T-cell (primary cell): Measurements from ENCODE around the gene TMEM54. TPM values are rescaled to one million over a fixed set of nuclear protein-coding genes. Genes with fewer than 3 reads are reported as not detected.

ENCODE experiments used
- ATAC-seq, 4 experiments: fragments of 200-7000 bp in 3 of 4; fragments of 150-1000 bp in 1 of 4; cut with Tn5 transposase; replicated peaks in 1 of 4; 1 replicate in 3 of 4; 2 replicates in 1 of 4; pipeline ENCODE4 v1.10.0; 2021; ENCODE audit warnings: moderate library complexity in 3 of 4, mild to moderate bottlenecking in 2 of 4, moderate number of reproducible peaks in 1 of 4
- CTCF ChIA-PET, 2 donors: fragments of 300-600 bp; sonication (Branson Sonifier 250); formaldehyde crosslinking; loops; one replicate each; lab custom pipeline; 2022; ENCODE audit warnings: antibody characterized with exemption in 2 of 2; lab: Charles Lee
- POLR2A ChIA-PET, 2 donors: fragments of 300-600 bp; sonication (Branson Sonifier 250); formaldehyde crosslinking; loops; one replicate each; lab custom pipeline; 2022; ENCODE audit warnings: antibody characterized with exemption in 2 of 2; lab: Charles Lee
- DNase-seq, 35 experiments: peaks; one replicate each; pipeline versions ENCODE4 v3.0.0 to v3.0.0-alpha.2; 2013 to 2023
- H3K27ac ChIP-seq: one replicate; pipeline ENCODE4 v1.5.1; 2013; ENCODE audit warnings: low read length
- H3K27me3 ChIP-seq, 2 experiments: replicated peaks in 1 of 2; 1 replicate in 1 of 2; 2 replicates in 1 of 2; pipeline versions ENCODE4 v1.6.1 to v1.7.0; 2013; ENCODE audit warnings: low read length in 1 of 2, mixed read lengths in 1 of 2; ENCODE audit not compliant: control insufficient read depth in 2 of 2, insufficient read depth in 2 of 2; ENCODE audit errors: extremely low read depth in 1 of 2
- H3K36me3 ChIP-seq, 2 donors: 1 replicate in 1 of 2; 2 replicates in 1 of 2; pipeline versions ENCODE4 v1.6.1 to v1.7.0; 2013; ENCODE audit warnings: low read length in 1 of 2; ENCODE audit not compliant: control insufficient read depth in 2 of 2, insufficient read depth in 1 of 2; ENCODE audit errors: extremely low read depth in 1 of 2
- H3K4me1 ChIP-seq, 2 experiments: 1 replicate in 1 of 2; 2 replicates in 1 of 2; pipeline versions ENCODE4 v1.6.1 to v1.7.0; 2013; ENCODE audit warnings: low read length in 2 of 2, mixed read lengths in 1 of 2; ENCODE audit not compliant: insufficient read depth in 2 of 2, control insufficient read depth in 1 of 2; ENCODE audit errors: extremely low read depth in 1 of 2
- H3K4me3 ChIP-seq, 2 donors: 1 replicate in 1 of 2; 2 replicates in 1 of 2; pipeline versions ENCODE4 v1.5.1 to v1.7.0; 2013; ENCODE audit warnings: mild to moderate bottlenecking in 2 of 2, low read length in 1 of 2, moderate library complexity in 1 of 2; ENCODE audit not compliant: control insufficient read depth in 1 of 2; ENCODE audit errors: extremely low read depth in 1 of 2
- H3K9me3 ChIP-seq: 2 replicates; pipeline ENCODE4 v1.7.0; 2013
- H3K27ac Mint-ChIP-seq, 2 donors: one replicate each; pipeline ENCODE4 v1.8.0; 2020 to 2021; ENCODE audit warnings: mild to moderate bottlenecking in 2 of 2, mixed read lengths in 2 of 2
- H3K27me3 Mint-ChIP-seq, 2 donors: one replicate each; pipeline ENCODE4 v1.8.0; 2021 to 2022; ENCODE audit warnings: mixed read lengths in 2 of 2
- H3K36me3 Mint-ChIP-seq: one replicate; pipeline ENCODE4 v1.8.0; 2021; ENCODE audit warnings: mixed read lengths
- H3K4me1 Mint-ChIP-seq, 3 donors: one replicate each; pipeline ENCODE4 v1.8.0; 2020 to 2022; ENCODE audit warnings: mixed read lengths in 3 of 3, mild to moderate bottlenecking in 1 of 3
- H3K4me3 Mint-ChIP-seq, 3 donors: one replicate each; pipeline ENCODE4 v1.8.0; 2020 to 2022; ENCODE audit warnings: mild to moderate bottlenecking in 3 of 3, mixed read lengths in 3 of 3, moderate library complexity in 3 of 3
- H3K9me3 Mint-ChIP-seq, 3 donors: one replicate each; pipeline ENCODE4 v1.8.0; 2020 to 2022; ENCODE audit warnings: mixed read lengths in 3 of 3
- WGBS: methylation state at CpG from one replicate; pipeline ENCODE4 v1.1.5; 2013; ENCODE audit warnings: missing lambda C conversion rate; ENCODE audit not compliant: insufficient coverage; 5-methylcytosine and 5-hydroxymethylcytosine counted together
- total RNA-seq, 35 experiments: library from RNA in 6 of 35; stranded (reverse) in 6 of 35; fragments of 120-200 nt in 1 of 35; gene quantifications; one replicate each; pipeline versions ENCODE4 v1.2.1 to v1.2.4 and lab custom pipeline; 2013 to 2026

TMEM54 gene
- total RNA-seq, 5 donors from 2014 or later (not counting 1 experiment from before 2014, with no cell fraction given): 0.35 to 0.64 TPM; not detected in 3

- no peaks in the 10 kb centered on the region for H3K4me1 Mint-ChIP-seq
- ChIA-PET CTCF (no interaction called here), POLR2A (no interaction called here)
- no peaks in the 10 kb centered on the region for H3K4me1 ChIP-seq
- DNase-seq (no peak), ATAC-seq (no peak)
- H3K4me3 Mint-ChIP-seq: no peak overlapping the region
- H3K27me3 Mint-ChIP-seq: no peaks in the 10 kb centered on the region
- no peaks in the 10 kb centered on the region for H3K9me3 ChIP-seq
- H3K27me3 ChIP-seq: no peaks in the 10 kb centered on the region
- H3K9me3 Mint-ChIP-seq: no peaks in the 10 kb centered on the region
- H3K27ac ChIP-seq: no peak overlapping the region
- peaks cover 53% of the 10 kb centered on the region for H3K36me3 Mint-ChIP-seq
- WGBS: 100% methylated on average over 3 of the region's 3 CpGs
- H3K27ac Mint-ChIP-seq: no peak overlapping the region
- peaks cover 4 to 34% of the 10 kb centered on the region in 2 donors for H3K36me3 ChIP-seq
- no peak overlapping the region for H3K4me3 ChIP-seq
These were observed 39.1 kb downstream of the TMEM54 start for GRCh38 chr1:32861904-32862695.

DNA sequence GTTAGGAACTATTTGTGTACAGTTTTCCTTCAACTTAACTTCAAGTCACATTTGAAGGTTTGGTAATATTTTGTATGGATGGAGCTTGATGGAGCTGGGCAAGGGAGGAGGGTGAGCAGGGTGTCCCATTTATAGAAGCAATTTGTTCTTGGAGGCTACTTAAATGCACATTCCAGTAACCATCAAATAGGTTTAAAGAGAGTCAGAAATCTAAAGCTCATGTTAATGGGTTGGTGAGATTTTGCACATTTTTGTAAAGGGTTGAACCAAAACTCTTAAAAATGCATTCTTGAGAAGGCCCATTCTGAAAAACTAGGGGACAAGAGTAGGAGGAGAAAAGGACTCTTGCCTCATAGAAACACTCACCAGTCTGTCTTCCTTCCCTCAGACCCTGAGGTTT lies 40.6 kb downstream of the TMEM54 start:
- no peaks in the 10 kb centered on the region for H3K27me3 Mint-ChIP-seq
- Histone ChIP-seq H3K4me3 (no peak overlapping the region), H3K9me3 (no peaks in the 10 kb centered on the region), H3K27ac (no peak overlapping the region), H3K36me3 (peaks cover 6 to 50% of the 10 kb centered on the region in 2 donors), H3K27me3 (no peaks in the 10 kb centered on the region), H3K4me1 (no peaks in the 10 kb centered on the region)
- ATAC-seq: no peak
- peaks cover 52% of the 10 kb centered on the region for H3K36me3 Mint-ChIP-seq
- no peaks in the 10 kb centered on the region for H3K9me3 Mint-ChIP-seq
- ChIA-PET CTCF (no interaction called here), POLR2A (no interaction called here)
- DNase-seq: no peak
- no peaks in the 10 kb centered on the region for H3K4me1 Mint-ChIP-seq
- H3K4me3 Mint-ChIP-seq: no peak overlapping the region
- H3K27ac Mint-ChIP-seq: no peak overlapping the region

GRCh38 chr1:32859915-32860314 lies 41.3 kb downstream of the TMEM54 start:
- no CpG with 5 or more reads among the region's 2 CpGs for WGBS
- ChIA-PET POLR2A (no interaction called here), CTCF (no interaction called here)
- ATAC-seq: no peak
- DNase-seq: no peak
- H3K27ac ChIP-seq: no peak overlapping the region
- H3K4me1 ChIP-seq: no peaks in the 10 kb centered on the region
- no peak overlapping the region for H3K27ac Mint-ChIP-seq
- H3K4me1 Mint-ChIP-seq: no peaks in the 10 kb centered on the region
- no peak overlapping the region for H3K4me3 Mint-ChIP-seq
- H3K9me3 Mint-ChIP-seq: no peaks in the 10 kb centered on the region
- no peaks in the 10 kb centered on the region for H3K27me3 ChIP-seq
- H3K4me3 ChIP-seq: no peak overlapping the region
- H3K36me3 Mint-ChIP-seq: peaks cover 56% of the 10 kb centered on the region
- H3K27me3 Mint-ChIP-seq: no peaks in the 10 kb centered on the region
- H3K36me3 ChIP-seq: peaks cover 6 to 56% of the 10 kb centered on the region in 2 donors
- no peaks in the 10 kb centered on the region for H3K9me3 ChIP-seq

- Histone ChIP-seq H3K9me3 (no peaks in the 10 kb centered on the region), H3K27ac (no peak overlapping the region), H3K4me3 (no peak overlapping the region), H3K27me3 (no peaks in the 10 kb centered on the region), H3K4me1 (no peaks in the 10 kb centered on the region), H3K36me3 (peaks cover 6 to 65% of the 10 kb centered on the region in 2 donors)
- H3K4me3 Mint-ChIP-seq: no peak overlapping the region
- H3K27ac Mint-ChIP-seq: no peak overlapping the region
- ChIA-PET POLR2A (no interaction called here), CTCF (no interaction called here)
- no peak for DNase-seq
- WGBS: 100% methylated on average over 5 of the region's 7 CpGs
- ATAC-seq: no peak
- no peaks in the 10 kb centered on the region for H3K4me1 Mint-ChIP-seq
- H3K36me3 Mint-ChIP-seq: peaks cover 56% of the 10 kb centered on the region
- no peaks in the 10 kb centered on the region for H3K9me3 Mint-ChIP-seq
- H3K27me3 Mint-ChIP-seq: no peaks in the 10 kb centered on the region
These were observed 42.4 kb downstream of the TMEM54 start for GRCh38 chr1:32858791-32859190.

- H3K27ac Mint-ChIP-seq: no peak overlapping the region
- 92% methylated on average over 2 of the region's 2 CpGs for WGBS
These were observed 43.1 kb downstream of the TMEM54 start for GRCh38 chr1:32858136-32858535.

GRCh38 chr1:32855861-32856617 lies 45.1 kb downstream of the TMEM54 start:
- H3K4me3 Mint-ChIP-seq: no peak overlapping the region
- no peaks in the 10 kb centered on the region for H3K4me1 Mint-ChIP-seq
- H3K9me3 ChIP-seq: no peaks in the 10 kb centered on the region
- peaks cover 54% of the 10 kb centered on the region for H3K36me3 Mint-ChIP-seq
- H3K27ac ChIP-seq: no peak overlapping the region
- H3K27me3 Mint-ChIP-seq: no peaks in the 10 kb centered on the region
- H3K4me3 ChIP-seq: no peak overlapping the region
- CTCF ChIA-PET: no interaction called here
- H3K4me1 ChIP-seq: no peaks in the 10 kb centered on the region
- peaks cover 2 to 65% of the 10 kb centered on the region in 2 donors for H3K36me3 ChIP-seq
- no peak for DNase-seq
- H3K27ac Mint-ChIP-seq: no peak overlapping the region
- H3K27me3 ChIP-seq: no peaks in the 10 kb centered on the region
- POLR2A ChIA-PET: no interaction called here
- ATAC-seq: no peak
- WGBS: 97% methylated on average over 8 of the region's 13 CpGs
- H3K9me3 Mint-ChIP-seq: no peaks in the 10 kb centered on the region

More at GRCh38 chr1:32858136-32858535, 43.1 kb downstream of the TMEM54 start:
- DNase-seq (no peak), ATAC-seq (no peak)
- ChIA-PET POLR2A (no interaction called here), CTCF (interaction anchor here in 1 of 2 donors (0.7 kb wide), 1 partner anchor 9 kb away, joined by 3 read pairs; no protein-coding TSS in a partner anchor)
- Mint-ChIP-seq H3K4me1 (no peaks in the 10 kb centered on the region), H3K4me3 (no peak overlapping the region), H3K27me3 (no peaks in the 10 kb centered on the region), H3K36me3 (peaks cover 62% of the 10 kb centered on the region), H3K9me3 (no peaks in the 10 kb centered on the region)
- Histone ChIP-seq H3K4me1 (no peaks in the 10 kb centered on the region), H3K9me3 (no peaks in the 10 kb centered on the region), H3K27me3 (no peaks in the 10 kb centered on the region), H3K36me3 (peaks cover 6 to 68% of the 10 kb centered on the region in 2 donors), H3K27ac (no peak overlapping the region), H3K4me3 (no peak overlapping the region)
